Measurements from ENCODE around the gene CCDC59.
"Not testable (repeated sequence)": the region's sequence is repeated elsewhere in the genome, so short reads cannot be mapped to it uniquely, and the experiment has no call there.

CCDC59 gene, protein sequence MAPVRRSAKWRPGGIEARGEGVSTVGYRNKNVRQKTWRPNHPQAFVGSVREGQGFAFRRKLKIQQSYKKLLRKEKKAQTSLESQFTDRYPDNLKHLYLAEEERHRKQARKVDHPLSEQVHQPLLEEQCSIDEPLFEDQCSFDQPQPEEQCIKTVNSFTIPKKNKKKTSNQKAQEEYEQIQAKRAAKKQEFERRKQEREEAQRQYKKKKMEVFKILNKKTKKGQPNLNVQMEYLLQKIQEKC

DNA sequence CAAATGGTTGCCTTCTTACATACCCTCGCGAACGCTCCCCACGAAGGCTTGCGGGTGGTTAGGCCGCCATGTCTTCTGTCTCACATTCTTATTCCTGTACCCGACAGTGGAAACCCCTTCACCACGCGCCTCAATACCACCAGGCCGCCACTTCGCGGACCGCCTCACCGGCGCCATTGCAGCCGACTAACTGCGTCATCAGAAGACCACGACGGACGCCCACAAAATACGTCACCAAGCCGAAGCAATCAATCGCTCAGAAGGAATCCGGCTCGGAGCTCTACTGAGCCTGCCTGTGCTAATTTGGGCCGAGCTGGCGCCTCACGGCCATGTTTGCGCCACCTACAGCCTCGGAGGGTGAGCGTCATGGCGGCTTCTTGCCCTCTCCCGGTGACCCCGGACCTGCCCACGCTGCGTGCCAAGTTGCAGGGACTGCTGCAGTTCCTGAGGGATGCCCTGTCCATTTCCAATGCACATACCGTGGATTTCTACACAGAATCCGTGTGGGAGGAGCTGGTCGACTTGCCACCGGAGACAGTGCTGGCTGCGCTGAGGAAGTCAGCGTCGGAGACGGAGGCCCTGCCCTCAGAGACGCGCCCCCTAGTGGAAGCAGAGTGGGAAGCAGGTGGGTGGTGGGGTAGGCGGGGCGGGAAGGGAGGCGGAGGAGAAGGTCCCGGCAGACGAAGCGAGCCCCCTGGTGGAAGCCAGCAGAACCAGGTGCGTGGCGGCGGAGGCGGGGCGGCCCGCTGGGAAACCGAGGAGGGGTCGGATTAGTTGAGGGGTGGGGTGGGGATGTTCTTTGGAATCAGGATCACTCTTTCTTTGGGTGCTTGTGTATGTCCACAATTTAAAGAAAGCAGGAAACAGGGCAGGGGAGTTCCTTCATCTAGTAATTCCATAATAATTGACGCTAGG, at the start of gene CCDC59, which contains the start of gene METTL25:
Gene CCDC59, minus strand, starts transcription at position 188 of the 915 bp plus-strand sequence. Its CDS starts 11 bp downstream, at position 177.
Gene METTL25, plus strand, starts transcription at position 330 of the 915 bp plus-strand sequence. Its CDS starts 37 bp downstream, at position 367.
- Histone ChIP-seq H3K9ac (ENCODE audit: low read length) (peak within 1 kb of the TSS; percentile 96), H3K36me3 (ENCODE audit: control insufficient read depth, insufficient read depth, low read length) (peaks cover 2% of the 10 kb centered on the region), H3K27ac (ENCODE audit: low read depth, low read length) (peak within 1 kb of the TSS; percentile 100), H3K4me3 (ENCODE audit: low read length) (peak within 1 kb of the TSS; percentile 99), H3K27me3 (ENCODE audit: control insufficient read depth, insufficient read depth, low read length) (no peaks in the 10 kb centered on the region), H3K4me1 (ENCODE audit: control insufficient read depth, insufficient read depth, low read length) (peaks cover 9% of the 10 kb centered on the region)

DNA sequence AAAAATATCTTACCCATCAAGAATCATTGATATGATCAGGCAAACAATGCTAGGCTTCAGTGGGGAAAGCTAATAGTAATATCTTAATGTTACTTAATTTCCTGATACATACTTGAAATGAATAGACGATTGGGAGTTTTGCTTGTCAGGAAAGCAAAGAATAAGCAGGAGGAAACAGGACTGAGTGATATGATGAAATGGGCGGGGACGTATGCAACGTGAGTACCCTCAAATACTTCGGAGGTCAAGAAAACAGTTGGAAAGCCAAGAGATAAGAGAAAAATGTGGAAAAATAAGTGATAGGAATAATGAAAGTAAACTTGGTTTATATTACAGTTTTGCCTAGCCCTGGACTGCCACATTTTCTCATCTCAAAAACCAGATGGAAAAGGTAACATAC, 49.3 kb upstream of the CCDC59 start:
- H3K36me3 ChIP-seq (ENCODE audit: control insufficient read depth, insufficient read depth, low read length), result no peaks in the 10 kb centered on the region
- no peaks in the 10 kb centered on the region for H3K4me1 ChIP-seq (ENCODE audit: control insufficient read depth, insufficient read depth, low read length)
- H3K4me3 ChIP-seq (ENCODE audit: low read length), result no peak overlapping the region
- no peak overlapping the region for H3K27ac ChIP-seq (ENCODE audit: low read depth, low read length)
- no peak overlapping the region for H3K9ac ChIP-seq (ENCODE audit: low read length)
- H3K27me3 ChIP-seq (ENCODE audit: control insufficient read depth, insufficient read depth, low read length), result no peaks in the 10 kb centered on the region

DNA sequence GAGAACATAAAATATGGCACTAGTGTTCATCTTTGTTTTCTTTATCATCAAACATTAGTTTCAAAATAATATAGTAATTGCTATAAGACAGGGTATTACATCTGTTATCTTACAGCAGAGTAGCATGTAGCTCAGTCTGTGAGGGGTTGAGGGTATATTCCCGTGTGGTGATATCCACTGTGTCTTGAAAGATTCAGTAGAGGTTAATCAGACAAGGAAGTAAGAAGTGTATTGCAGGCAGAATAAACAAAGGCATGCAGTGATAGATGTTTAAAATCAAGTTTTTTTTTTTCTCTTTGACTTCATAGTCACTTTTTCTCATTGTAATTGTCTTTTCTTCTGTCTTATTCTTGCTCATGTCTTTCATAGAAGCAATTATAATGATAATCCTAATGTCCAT, 48.5 kb upstream of the CCDC59 start:
- Histone ChIP-seq H3K27ac (ENCODE audit: low read depth, low read length) (no peak overlapping the region), H3K4me3 (ENCODE audit: low read length) (no peak overlapping the region), H3K4me1 (ENCODE audit: control insufficient read depth, insufficient read depth, low read length) (no peaks in the 10 kb centered on the region)

DNA sequence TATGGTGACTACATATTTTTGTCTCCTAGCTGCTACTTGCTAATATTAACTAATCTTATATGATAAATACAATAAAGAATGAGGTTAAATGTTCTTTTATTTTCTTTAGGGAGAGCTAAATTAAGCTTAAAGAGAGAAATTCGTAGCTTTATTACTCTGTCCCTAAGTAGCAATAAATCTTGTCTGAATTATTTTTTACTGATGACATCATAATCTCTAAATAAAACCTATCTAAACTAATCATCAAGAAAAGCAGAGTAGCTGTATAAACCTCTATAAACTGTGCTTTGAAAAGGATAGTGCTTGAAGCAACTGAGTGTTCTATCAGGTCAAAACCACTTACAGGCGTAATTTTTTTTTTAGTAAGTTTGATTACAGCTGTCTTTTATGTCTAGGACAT, 42.6 kb upstream of the CCDC59 start:
- Histone ChIP-seq H3K36me3 (ENCODE audit: control insufficient read depth, insufficient read depth, low read length) (no peaks in the 10 kb centered on the region), H3K4me1 (ENCODE audit: control insufficient read depth, insufficient read depth, low read length) (no peaks in the 10 kb centered on the region), H3K4me3 (ENCODE audit: low read length) (no peak overlapping the region), H3K27me3 (ENCODE audit: control insufficient read depth, insufficient read depth, low read length) (no peaks in the 10 kb centered on the region), H3K9ac (ENCODE audit: low read length) (no peak overlapping the region), H3K27ac (ENCODE audit: low read depth, low read length) (no peak overlapping the region)

More for the DNA sequence above, 48.5 kb upstream of the CCDC59 start:
- Histone ChIP-seq H3K9ac (ENCODE audit: low read length) (no peak overlapping the region), H3K36me3 (ENCODE audit: control insufficient read depth, insufficient read depth, low read length) (no peaks in the 10 kb centered on the region), H3K27me3 (ENCODE audit: control insufficient read depth, insufficient read depth, low read length) (no peaks in the 10 kb centered on the region)

DNA sequence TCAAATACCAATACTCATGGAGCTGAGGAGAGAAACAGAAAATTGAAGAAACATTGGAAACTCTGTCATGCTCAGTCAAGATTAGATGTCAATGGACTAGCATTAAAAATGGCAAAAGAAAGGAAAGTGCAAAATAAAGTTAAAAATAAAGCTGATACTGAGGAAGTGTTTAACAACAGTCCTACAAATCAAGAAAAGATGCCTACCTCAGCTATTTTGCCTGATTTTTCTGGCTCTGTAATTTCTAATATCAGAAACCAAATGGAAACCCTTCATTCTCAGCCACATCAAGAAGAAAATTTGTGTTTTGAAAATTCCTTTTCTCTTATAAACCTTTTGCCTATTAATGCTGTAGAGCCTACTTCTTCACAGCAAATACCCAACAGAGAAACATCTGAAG, 40.7 kb upstream of the CCDC59 start:
- H3K4me1 ChIP-seq (ENCODE audit: control insufficient read depth, insufficient read depth, low read length), result no peaks in the 10 kb centered on the region
- H3K36me3 ChIP-seq (ENCODE audit: control insufficient read depth, insufficient read depth, low read length), result no peaks in the 10 kb centered on the region
- H3K9ac ChIP-seq (ENCODE audit: low read length), result no peak overlapping the region
- H3K27me3 ChIP-seq (ENCODE audit: control insufficient read depth, insufficient read depth, low read length), result no peaks in the 10 kb centered on the region
- H3K27ac ChIP-seq (ENCODE audit: low read depth, low read length), result no peak overlapping the region
- no peak overlapping the region for H3K4me3 ChIP-seq (ENCODE audit: low read length)

DNA sequence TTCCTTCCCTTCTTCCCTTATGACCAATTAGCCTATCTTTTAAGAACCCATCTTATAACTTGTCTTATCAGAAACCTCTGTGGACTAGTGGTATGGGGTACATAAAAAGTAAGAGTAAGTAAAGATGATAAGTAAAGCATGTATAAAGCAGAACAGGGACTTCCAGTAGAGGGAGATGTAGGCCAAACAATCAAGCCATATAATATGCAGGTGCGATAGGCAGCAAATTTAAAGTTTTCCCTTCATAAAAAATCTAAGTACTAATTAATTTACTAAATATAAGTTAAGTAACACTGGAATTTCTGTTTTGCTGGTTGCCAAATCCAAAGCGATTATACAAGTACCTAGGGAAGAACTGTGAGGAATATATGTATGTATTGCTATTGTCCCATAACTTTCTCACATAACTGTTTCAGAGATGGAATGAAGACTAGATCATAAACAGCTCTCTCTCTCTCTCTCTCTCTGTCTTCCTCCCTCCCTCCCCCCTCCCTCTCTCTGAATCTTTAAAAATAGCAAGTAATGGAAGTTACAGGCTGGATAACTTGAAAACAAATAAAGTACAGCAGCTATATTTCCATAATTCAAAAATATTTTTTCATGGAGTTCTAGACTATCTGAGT, 25.9 kb upstream of the CCDC59 start:
- Histone ChIP-seq H3K9ac (ENCODE audit: low read length) (no peak overlapping the region), H3K4me1 (ENCODE audit: control insufficient read depth, insufficient read depth, low read length) (peaks cover 2% of the 10 kb centered on the region), H3K27me3 (ENCODE audit: control insufficient read depth, insufficient read depth, low read length) (no peaks in the 10 kb centered on the region), H3K4me3 (ENCODE audit: low read length) (no peak overlapping the region), H3K36me3 (ENCODE audit: control insufficient read depth, insufficient read depth, low read length) (peaks cover 7% of the 10 kb centered on the region), H3K27ac (ENCODE audit: low read depth, low read length) (no peak overlapping the region)

DNA sequence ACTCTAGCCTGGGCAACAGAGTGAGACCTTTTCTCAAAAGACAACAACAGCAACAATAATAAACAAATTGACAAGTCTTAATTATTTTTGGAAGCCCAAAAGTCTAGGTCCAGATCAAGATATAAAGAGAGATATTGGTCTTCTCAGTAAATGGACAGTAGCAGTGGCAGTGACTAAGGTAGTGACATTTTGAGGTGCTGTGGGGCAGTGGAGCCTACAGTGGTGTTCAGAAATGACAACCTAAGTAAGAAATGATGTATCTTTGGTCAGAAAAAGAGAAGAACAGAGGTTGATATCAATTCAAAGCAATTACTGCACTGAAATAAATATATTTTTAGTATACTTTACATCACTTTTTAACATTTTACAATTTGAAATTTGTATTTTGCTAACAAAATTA, 20.8 kb upstream of the CCDC59 start:
- Histone ChIP-seq H3K9ac (ENCODE audit: low read length) (no peak overlapping the region), H3K36me3 (ENCODE audit: control insufficient read depth, insufficient read depth, low read length) (no peaks in the 10 kb centered on the region), H3K27ac (ENCODE audit: low read depth, low read length) (no peak overlapping the region), H3K4me3 (ENCODE audit: low read length) (no peak overlapping the region), H3K27me3 (ENCODE audit: control insufficient read depth, insufficient read depth, low read length) (no peaks in the 10 kb centered on the region), H3K4me1 (ENCODE audit: control insufficient read depth, insufficient read depth, low read length) (no peaks in the 10 kb centered on the region)

DNA sequence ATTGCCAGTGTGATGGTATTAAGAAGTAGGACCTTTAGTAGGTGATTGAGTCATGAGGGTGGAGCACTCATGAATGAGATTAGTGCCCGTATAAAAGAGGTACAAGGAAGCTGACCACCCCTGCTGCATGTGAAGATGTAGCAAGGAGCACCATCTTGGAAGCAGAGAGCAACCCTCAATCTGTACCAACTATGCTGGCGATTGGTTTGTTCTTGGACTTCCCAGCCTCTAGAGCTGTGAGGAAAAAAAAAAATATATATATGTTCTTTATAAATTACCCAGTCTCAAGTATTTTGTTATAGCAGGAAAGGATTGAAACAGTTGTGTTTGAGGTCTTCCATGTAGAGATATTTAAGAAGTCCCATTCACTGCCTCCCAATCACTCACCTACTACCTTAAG, 17.0 kb upstream of the CCDC59 start:
- Histone ChIP-seq H3K4me3 (ENCODE audit: low read length) (no peak overlapping the region), H3K9ac (ENCODE audit: low read length) (no peak overlapping the region), H3K4me1 (ENCODE audit: control insufficient read depth, insufficient read depth, low read length) (no peaks in the 10 kb centered on the region), H3K27ac (ENCODE audit: low read depth, low read length) (no peak overlapping the region), H3K27me3 (ENCODE audit: control insufficient read depth, insufficient read depth, low read length) (no peaks in the 10 kb centered on the region), H3K36me3 (ENCODE audit: control insufficient read depth, insufficient read depth, low read length) (no peaks in the 10 kb centered on the region)

DNA sequence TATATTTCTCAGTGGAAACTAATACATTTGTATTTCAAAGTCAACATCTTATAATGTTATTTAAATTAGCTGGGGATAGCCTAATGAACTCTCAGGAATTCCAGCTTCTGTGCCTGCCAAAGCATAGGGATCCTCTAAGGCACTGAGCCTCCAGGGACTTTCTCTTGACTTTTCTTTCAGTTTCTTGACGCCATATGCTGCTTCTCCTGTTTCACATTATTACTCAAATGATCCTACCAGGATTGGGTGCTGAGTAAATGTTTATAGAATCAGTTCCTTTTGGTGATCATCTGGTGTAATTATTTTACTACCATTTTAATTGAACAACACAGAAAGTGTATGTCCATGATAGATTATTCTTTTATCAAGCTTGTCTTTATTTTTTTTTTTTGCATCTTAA, 8.0 kb upstream of the CCDC59 start:
- H3K27ac ChIP-seq (ENCODE audit: low read depth, low read length), result no peak overlapping the region
- H3K4me1 ChIP-seq (ENCODE audit: control insufficient read depth, insufficient read depth, low read length), result no peaks in the 10 kb centered on the region
- H3K4me3 ChIP-seq (ENCODE audit: low read length), result no peak overlapping the region
- no peaks in the 10 kb centered on the region for H3K36me3 ChIP-seq (ENCODE audit: control insufficient read depth, insufficient read depth, low read length)
- H3K27me3 ChIP-seq (ENCODE audit: control insufficient read depth, insufficient read depth, low read length), result no peaks in the 10 kb centered on the region
- no peak overlapping the region for H3K9ac ChIP-seq (ENCODE audit: low read length)

DNA sequence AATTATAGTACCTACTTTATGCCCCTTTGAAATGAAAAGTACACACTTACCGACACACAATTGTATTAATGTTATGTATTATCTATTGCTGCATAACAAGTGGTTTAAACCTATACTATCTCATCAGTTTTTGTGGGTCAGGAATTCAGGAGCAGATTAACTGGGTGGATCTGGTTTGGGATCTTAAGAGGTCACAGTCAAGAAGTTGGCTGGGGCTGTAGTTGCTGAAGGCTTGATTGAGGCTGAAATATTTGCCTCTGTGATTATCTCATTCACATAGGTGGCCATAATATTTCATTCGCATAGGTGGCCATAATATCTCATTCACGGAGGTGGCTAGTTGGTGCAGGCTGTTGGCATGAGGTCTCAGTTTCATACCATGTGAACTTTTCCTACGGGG, 5.8 kb upstream of the CCDC59 start:
- H3K4me1 ChIP-seq (ENCODE audit: control insufficient read depth, insufficient read depth, low read length), result peaks cover 6% of the 10 kb centered on the region
- no peak overlapping the region for H3K9ac ChIP-seq (ENCODE audit: low read length)

DNA sequence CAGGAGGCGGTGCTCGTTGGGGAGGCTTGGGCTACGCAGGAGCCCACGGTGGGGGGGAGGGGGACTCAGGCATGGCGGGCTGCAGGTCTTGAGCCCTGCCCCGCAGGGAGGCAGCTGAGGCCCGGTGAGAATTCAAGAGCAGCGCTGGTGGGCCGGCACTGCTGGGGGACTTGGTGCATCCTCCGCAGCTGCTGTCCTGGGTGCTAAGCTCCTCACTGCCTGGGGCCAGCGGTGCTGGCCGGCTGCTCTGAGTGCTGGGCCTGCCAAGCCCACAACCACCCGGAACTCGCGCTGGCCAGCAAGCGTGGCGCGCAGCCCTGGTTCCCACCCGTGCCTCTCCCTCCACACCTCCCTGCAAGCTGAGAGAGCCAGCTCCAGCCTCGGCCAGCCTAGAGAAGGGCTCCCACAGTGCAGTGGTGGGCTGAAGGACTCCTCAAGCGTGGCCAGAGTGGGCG, 3.3 kb upstream of the CCDC59 start:
- no peaks in the 10 kb centered on the region for H3K27me3 ChIP-seq (ENCODE audit: control insufficient read depth, insufficient read depth, low read length)
- no peaks in the 10 kb centered on the region for H3K36me3 ChIP-seq (ENCODE audit: control insufficient read depth, insufficient read depth, low read length)
- peaks cover 6% of the 10 kb centered on the region for H3K4me1 ChIP-seq (ENCODE audit: control insufficient read depth, insufficient read depth, low read length)
- no peak overlapping the region for H3K9ac ChIP-seq (ENCODE audit: low read length)
- no peak overlapping the region for H3K27ac ChIP-seq (ENCODE audit: low read depth, low read length)
- H3K4me3 ChIP-seq (ENCODE audit: low read length), result no peak overlapping the region

More for the DNA sequence above, 5.8 kb upstream of the CCDC59 start:
- H3K27me3 ChIP-seq (ENCODE audit: control insufficient read depth, insufficient read depth, low read length), result no peaks in the 10 kb centered on the region
- H3K36me3 ChIP-seq (ENCODE audit: control insufficient read depth, insufficient read depth, low read length), result no peaks in the 10 kb centered on the region
- no peak overlapping the region for H3K4me3 ChIP-seq (ENCODE audit: low read length)
- no peak overlapping the region for H3K27ac ChIP-seq (ENCODE audit: low read depth, low read length)

DNA sequence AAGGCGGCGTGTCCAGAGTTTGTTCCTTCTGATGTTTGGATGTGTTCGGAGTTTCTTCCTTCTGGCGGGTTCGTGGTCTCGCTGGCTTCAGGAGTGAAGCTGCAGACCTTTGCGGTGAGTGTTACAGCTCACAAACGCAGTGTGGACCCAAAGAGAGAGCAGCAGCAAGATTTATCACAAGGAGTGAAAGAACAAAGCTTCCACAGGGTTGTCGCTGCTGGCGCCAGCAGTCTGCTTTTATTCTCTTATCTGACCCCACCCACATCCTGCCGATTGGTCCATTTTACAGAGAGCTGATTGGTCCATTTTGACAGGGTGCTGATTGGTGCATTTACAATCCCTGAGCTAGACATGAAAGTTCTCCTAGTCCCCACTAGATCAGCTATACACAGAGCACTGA, 2.6 kb upstream of the CCDC59 start:
- H3K36me3 ChIP-seq (ENCODE audit: control insufficient read depth, insufficient read depth, low read length); H3K4me1 ChIP-seq (ENCODE audit: control insufficient read depth, insufficient read depth, low read length); H3K27me3 ChIP-seq (ENCODE audit: control insufficient read depth, insufficient read depth, low read length); H3K4me3 ChIP-seq (ENCODE audit: low read length); H3K9ac ChIP-seq (ENCODE audit: low read length); H3K27ac ChIP-seq (ENCODE audit: low read depth, low read length): not testable (repeated sequence)
